OCI-M1 (cell line): Measurements from ENCODE around the gene CFL1.
"Not testable (repeated sequence)": the region's sequence is repeated elsewhere in the genome, so short reads cannot be mapped to it uniquely, and the experiment has no call there.

ENCODE experiments used
- DNase-seq: peaks from one replicate; lab custom pipeline; 2025; lab: John Stamatoyannopoulos, UW

CFL1 gene

GRCh38 chr11:65832231-65832630 lies 25.7 kb downstream of the CFL1 start:
- not testable (repeated sequence) for DNase-seq

GRCh38 chr11:65829459-65829858 lies 28.5 kb downstream of the CFL1 start:
- no peak for DNase-seq

GRCh38 chr11:65826984-65827735 lies 30.8 kb downstream of the CFL1 start:
- peak; percentile 21 for DNase-seq

GRCh38 chr11:65822776-65823528 lies 35.0 kb downstream of the CFL1 start:
- DNase-seq, result no peak

- DNase-seq, result no peak
Measured at GRCh38 chr11:65821107-65821506, 36.9 kb downstream of the CFL1 start.

- DNase-seq, result peak; percentile 94
Measured at GRCh38 chr11:65817835-65818680, 39.9 kb downstream of the CFL1 start.

- DNase-seq, result no peak
Measured at GRCh38 chr11:65817312-65817834, 40.6 kb downstream of the CFL1 start.

GRCh38 chr11:65816696-65817095 lies 41.3 kb downstream of the CFL1 start:
- DNase-seq, result no peak

GRCh38 chr11:65814986-65815565 lies 42.9 kb downstream of the CFL1 start:
- no peak for DNase-seq

- no peak for DNase-seq
Measured at GRCh38 chr11:65814131-65814985, 43.6 kb downstream of the CFL1 start.

- DNase-seq, result no peak
Measured at GRCh38 chr11:65811764-65812475, 46.1 kb downstream of the CFL1 start.

- no peak for DNase-seq
Measured at GRCh38 chr11:65810046-65810868, 47.7 kb downstream of the CFL1 start.

- DNase-seq, result no peak
Measured at GRCh38 chr11:65809496-65809895, 48.5 kb downstream of the CFL1 start.

GRCh38 chr11:65808744-65809341 lies 49.1 kb downstream of the CFL1 start:
- DNase-seq, result no peak

GRCh38 chr11:65806979-65807378 lies 51.0 kb downstream of the CFL1 start:
- peak; percentile 66 for DNase-seq
